Mucosa of gallbladder (tissue), 1 donor: Measurements from ENCODE around the gene CADM2. TPM values are rescaled to one million over a fixed set of nuclear protein-coding genes. Genes with fewer than 3 reads are reported as not detected.

Experiments used
- DNase-seq: peaks from one replicate; pipeline ENCODE4 v3.0.0-alpha.2; 2020; ENCODE audit warnings: low spot score
- total RNA-seq: library from RNA; stranded (reverse); gene quantifications from one replicate; pipeline ENCODE4 v1.2.1, GENCODE V29; 2021
- donor health status: DM: no; HTN: no; CAD: no.

Gene CADM2
- total RNA-seq, 1 donor from 2014 or later = 7.9 TPM

GRCh38 chr3:85189731-85190130 lies 230.9 kb downstream of the CADM2 start:
- DNase-seq = no peak

GRCh38 chr3:85193565-85193964 lies 234.8 kb downstream of the CADM2 start:
- DNase-seq = no peak

GRCh38 chr3:85208650-85209049 lies 249.9 kb downstream of the CADM2 start:
- DNase-seq = no peak

- DNase-seq = no peak
Measured at GRCh38 chr3:85210540-85210939, 251.8 kb downstream of the CADM2 start.

GRCh38 chr3:85228966-85229365 lies 270.2 kb downstream of the CADM2 start:
- DNase-seq = no peak

GRCh38 chr3:85244091-85244490 lies 285.3 kb downstream of the CADM2 start:
- no peak for DNase-seq

GRCh38 chr3:85244519-85244918 lies 285.7 kb downstream of the CADM2 start:
- no peak for DNase-seq

- DNase-seq = no peak
Measured at GRCh38 chr3:85251766-85252165, 293.0 kb downstream of the CADM2 start.

GRCh38 chr3:85252686-85253085 lies 293.9 kb downstream of the CADM2 start:
- no peak for DNase-seq

GRCh38 chr3:85254738-85255137 lies 295.9 kb downstream of the CADM2 start:
- DNase-seq = no peak

GRCh38 chr3:85255949-85256348 lies 297.2 kb downstream of the CADM2 start:
- DNase-seq = no peak

GRCh38 chr3:85258326-85258725 lies 299.5 kb downstream of the CADM2 start:
- no peak for DNase-seq

- no peak for DNase-seq
Measured at GRCh38 chr3:85258819-85259218, 300.0 kb downstream of the CADM2 start.

GRCh38 chr3:85259748-85260147 lies 301.0 kb downstream of the CADM2 start:
- no peak for DNase-seq

- DNase-seq = no peak
Measured at GRCh38 chr3:85264381-85264780, 305.6 kb downstream of the CADM2 start.

GRCh38 chr3:85270488-85270887 lies 311.7 kb downstream of the CADM2 start:
- no peak for DNase-seq

GRCh38 chr3:85271911-85272310 lies 313.1 kb downstream of the CADM2 start:
- no peak for DNase-seq

GRCh38 chr3:85288257-85288656 lies 329.5 kb downstream of the CADM2 start:
- no peak for DNase-seq

GRCh38 chr3:85297291-85297690 lies 338.5 kb downstream of the CADM2 start:
- no peak for DNase-seq

- no peak for DNase-seq
Measured at GRCh38 chr3:85298032-85298431, 339.2 kb downstream of the CADM2 start.

- no peak for DNase-seq
Measured at GRCh38 chr3:85303156-85303555, 344.4 kb downstream of the CADM2 start.

- no peak for DNase-seq
Measured at GRCh38 chr3:85304360-85304964, 345.7 kb downstream of the CADM2 start.

GRCh38 chr3:85312331-85312730 lies 353.5 kb downstream of the CADM2 start:
- no peak for DNase-seq

- DNase-seq = no peak
Measured at GRCh38 chr3:85313380-85313779, 354.6 kb downstream of the CADM2 start.
